ENCODE data around the gene BRD9.
"Not testable (repeated sequence)": the region's sequence is repeated elsewhere in the genome, so short reads cannot be mapped to it uniquely, and the experiment has no call there.

The BRD9 gene

DNA sequence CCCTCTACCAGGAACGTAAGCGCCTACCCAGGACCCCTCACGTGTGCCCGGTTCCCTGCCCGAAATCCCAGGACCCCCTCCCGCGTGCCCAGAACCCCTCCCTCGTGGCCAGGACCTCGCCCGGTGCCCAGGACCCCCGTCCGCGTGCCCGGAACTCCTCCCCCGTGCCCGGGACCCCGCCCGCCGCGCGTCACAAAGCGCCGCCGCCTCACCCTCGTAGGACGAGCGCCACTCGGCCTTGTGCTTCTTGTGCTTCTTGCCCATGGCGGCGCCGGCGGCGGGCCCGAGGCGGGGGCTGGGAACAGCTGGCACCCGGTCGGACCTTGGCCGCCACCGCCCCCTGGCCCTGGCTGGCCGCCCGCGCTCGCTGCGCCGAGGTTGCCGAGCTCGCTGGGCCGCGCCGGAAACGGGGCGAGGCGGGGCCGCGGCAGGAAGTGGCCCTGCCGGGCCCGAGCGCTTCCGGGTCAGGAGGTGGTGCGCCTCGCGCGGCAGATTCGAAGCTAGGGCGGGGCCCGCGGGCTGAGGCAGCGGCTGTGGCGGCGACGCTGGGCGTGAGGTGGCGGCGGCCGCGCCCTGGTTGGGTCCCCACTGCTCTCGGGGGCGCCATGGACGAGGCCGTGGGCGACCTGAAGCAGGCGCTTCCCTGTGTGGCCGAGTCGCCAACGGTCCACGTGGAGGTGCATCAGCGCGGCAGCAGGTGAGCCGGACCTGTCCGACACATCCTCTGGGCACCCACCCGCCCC lies at the start of gene BRD9, which contains the start of gene TRIP13:
BRD9 (minus strand) TSS at position 408 of the 743 bp plus-strand sequence; CDS start at position 264, 144 bp downstream.
TRIP13 (plus strand) TSS at position 491 of the 743 bp plus-strand sequence; CDS start at position 606, 115 bp downstream.
- DNase-seq = peak; percentile 74

DNA sequence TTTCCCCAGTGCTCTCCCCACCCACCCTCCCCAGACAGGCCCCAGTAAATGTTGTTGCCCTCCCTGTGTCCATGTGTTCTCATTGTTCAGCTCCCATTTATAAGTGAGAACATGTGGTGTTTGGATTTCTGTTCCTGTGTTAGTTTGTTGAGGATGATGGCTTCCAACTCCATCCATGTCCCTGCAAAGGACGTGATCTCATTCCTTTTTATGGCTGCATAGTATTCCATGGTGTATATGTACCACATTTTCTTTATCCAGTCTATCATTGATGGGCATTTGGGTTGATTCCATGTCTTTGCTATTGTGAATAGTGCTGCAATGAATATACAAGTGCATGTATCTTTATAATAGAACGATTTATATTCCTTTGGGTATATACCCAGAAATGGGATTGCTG lies 48.1 kb upstream of the BRD9 start:
- DNase-seq = not testable (repeated sequence)

DNA sequence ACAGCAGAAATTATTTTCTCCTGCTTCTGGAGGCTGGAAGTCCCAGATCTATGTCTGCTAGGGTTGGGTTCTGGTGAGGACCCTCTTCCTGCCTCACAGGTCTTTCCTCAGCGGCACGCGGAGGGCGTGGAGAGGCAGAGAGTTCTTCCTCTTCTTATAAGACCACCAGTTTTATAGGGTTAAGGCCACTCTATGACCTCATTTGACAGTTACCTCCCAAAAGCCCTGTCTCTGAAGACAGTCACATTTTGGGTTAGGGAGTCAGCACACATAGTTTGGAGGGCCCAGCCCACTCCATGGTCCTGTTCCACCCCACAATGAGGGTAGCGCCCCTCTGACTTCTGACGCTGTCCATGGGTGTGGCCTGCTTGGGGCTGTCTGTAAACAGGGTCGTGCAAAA lies 46.8 kb upstream of the BRD9 start:
- DNase-seq = no peak

DNA sequence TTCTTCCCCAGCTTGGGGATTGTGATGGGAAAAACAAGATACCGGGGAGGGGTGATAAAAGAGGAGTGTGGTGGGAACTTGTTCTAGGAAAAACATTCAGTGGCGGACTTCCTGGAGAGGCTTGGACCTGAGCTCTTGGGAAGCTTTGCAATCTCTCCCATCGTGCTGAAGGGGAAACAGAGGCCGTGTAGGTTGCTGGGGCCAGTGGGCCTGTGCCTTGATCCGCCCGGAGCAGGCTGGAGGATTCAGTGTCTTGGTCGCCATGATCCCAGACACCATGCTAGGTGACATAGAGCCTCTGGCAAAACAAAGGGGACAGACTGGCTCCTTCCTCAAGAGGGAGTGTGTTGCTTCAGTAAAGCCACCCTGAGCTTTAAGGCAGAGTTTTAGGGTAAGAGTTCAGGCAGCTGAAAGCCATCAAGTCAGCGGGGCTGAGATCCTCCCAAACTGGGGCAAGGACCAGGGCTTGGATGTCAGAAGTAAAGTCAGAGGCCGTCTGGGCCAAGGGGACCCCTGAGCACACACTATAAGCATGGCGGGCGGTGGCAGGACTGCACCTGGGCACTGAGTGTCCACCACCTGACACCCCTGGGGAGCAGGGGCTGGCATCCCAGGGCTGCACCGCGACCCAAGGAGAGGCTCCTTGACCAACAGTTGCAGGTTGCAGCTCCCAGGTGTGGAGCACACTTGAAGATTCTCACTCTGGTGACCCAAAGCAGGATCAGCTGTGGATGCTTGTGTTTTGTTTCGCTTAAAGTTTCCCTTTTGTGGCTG lies 44.7 kb upstream of the BRD9 start:
- DNase-seq = no peak

DNA sequence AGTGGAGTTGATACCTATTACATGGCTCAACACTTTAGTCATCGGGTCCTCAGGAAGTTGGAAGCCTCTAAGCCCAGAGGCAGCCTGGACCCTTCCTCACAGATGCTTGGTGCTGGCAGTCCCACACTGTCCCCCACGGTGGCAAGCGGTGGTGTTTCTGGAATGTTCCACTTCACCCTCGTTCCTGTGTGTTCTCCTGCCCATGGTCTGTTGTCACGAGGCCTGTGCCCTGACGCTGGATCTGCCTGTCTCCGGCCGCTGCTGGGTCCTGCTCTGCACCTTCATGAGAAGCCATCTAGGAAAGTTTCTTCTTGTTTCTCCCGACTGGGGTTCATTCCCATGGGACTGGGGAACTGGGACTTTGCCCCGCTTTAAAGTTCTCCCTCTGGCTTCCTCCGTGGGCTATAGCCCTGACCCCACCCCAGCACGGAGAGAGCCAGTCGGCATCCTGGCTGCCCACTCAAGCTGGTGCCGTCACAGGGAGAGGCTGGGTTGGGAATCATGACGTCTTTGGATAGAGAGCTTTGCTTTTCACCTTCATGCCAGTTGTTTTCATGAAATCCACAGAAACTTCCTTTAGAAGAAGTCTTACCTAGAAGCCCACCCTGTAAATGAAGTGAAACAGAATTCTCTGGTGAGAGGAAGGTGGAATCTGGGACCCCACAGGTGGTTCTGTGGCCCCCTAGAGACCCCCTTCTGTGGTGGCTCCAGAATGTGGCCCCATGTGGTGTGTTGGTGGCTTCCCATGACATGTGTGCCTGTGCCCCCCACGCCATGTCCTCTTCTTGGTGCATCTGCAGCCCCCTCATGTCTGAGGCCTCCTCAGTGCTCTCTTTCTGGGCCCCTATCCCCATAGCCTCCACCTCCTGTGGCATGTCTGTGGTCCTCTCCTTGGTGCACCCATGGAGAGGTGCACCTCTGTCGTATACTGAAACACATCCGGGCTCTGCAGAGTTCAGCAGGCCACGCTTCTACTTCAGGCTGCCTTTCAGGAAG lies 43.8 kb upstream of the BRD9 start:
- no peak for DNase-seq

DNA sequence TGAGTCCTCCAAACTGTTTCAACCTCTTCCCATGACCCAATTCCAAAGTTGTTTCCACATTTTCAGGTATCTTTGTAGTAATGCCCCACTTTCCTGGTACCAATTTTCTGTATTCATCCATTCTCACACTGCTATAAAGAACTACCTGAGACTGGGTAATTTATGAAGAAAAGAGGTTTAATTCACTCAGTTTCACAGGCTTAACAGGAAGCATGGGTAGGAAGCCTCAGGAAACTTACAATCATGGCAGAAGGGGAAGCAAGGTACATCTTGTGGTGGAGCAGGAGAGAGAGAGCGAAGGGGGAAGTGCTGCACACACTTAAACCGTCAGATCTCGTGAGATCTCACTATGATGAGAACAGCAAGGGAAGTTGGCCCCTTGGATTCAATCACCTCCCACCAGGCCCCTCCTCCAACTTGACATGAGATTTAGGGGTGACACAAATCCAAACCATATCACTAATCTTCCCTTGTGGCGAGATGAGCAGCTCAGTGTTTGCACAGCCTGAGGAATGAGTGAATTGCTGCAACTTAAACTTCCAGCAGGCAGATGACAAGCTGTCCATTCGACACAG lies 43.0 kb upstream of the BRD9 start:
- no peak for DNase-seq

DNA sequence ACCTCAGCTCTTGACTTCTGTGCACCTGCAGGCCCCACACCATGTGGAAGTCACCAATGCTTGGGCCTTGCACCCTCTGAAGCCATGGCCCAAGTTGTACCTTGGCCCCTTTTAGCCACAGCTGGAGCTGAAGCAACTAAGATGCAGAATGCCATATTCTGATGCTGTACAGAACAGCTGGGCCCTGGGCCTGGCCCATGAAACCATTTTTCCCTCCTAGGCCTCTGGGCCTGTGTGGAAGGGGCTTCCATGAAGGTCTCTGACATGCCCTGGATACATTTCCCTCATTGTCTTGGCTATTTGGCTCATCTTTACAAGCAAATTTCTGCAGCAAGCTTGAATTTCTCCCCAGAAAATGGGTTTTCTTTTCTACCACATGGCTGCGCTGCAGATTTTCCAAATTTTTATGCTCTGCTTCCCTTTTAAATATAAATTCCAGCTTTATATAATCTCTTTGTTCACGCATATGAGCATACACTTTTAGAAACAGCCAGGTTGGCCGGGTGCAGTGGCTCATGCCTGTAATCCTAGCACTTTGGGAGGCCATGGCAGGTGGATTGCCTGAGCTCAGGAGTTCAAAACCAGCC lies 41.9 kb upstream of the BRD9 start:
- not testable (repeated sequence) for DNase-seq

DNA sequence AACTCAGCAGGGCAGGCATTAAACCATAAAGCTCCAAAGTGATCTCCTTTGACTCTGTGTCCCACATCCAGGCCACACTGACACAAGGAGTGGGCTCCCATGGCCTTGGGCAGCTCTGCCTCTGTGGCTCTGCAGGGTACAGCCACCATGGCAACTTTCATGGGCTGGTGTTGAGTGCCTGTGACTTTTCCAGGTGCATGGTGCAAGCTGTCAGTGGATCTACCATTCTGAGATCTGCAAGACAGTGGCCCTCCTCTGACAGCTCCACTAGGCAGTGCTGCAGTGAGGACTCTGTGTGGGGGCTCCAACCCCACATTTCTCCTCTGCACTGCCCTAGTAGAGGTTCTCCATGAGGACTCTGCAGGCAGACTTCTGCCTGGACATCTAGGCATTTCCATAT lies 41.4 kb upstream of the BRD9 start:
- DNase-seq = not testable (repeated sequence)

DNA sequence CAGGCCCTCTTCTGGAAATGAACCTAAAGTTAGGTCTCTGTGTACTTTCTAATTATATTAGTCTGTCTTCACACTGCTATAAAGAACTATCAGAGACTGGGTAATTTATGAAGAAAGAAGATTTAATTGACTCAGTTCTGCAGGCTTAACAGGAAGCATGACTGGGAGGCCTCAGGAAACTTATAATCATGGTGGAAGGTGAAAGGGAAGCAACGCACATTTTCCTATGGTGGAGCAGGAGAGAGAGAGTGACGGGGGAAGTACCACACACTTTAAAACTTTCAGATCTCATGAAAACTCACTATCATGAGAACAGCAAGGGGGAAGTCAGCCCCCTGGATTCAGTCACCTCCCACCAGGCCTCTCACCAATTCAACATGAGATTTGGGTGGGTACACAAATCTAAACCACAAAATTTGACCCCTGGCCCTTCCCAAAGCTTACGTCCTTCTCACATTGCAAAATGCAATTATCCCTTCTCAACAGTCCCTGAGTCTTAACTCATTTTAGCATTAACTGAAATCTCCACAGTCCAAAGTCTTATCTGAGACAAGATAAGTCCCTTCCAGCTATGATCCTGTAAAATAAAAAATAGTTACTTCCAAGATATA lies 40.8 kb upstream of the BRD9 start:
- no peak for DNase-seq

DNA sequence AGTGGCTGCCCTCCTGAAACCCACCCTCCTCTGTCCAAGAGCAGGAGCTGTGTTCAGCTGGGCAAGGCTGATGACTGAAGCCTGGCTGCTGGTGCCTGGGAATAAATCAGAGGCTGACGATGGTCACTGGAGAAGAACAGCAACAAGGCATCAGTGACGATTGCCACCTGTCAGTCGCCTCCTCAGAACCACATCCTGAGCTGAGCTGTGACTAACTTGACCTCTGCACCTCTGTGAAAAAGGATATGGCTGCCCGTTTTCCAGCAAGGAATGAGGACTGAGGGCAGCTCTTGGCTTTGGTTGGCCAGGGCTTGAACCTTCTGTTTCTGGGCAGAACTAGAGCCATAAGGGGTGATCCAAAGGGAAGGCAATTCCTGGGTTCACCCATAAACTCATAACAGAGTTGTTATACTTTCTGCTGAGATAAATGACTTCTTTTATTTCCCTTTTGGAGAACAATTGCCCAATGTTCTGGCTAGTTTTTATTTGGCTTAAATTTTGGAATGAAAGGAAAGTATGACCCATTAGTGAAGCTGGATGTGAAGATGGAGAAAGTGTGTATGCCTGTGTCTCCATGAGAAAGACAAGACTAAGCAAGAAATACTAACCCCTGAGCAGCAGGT lies 40.1 kb upstream of the BRD9 start:
- no peak for DNase-seq

DNA sequence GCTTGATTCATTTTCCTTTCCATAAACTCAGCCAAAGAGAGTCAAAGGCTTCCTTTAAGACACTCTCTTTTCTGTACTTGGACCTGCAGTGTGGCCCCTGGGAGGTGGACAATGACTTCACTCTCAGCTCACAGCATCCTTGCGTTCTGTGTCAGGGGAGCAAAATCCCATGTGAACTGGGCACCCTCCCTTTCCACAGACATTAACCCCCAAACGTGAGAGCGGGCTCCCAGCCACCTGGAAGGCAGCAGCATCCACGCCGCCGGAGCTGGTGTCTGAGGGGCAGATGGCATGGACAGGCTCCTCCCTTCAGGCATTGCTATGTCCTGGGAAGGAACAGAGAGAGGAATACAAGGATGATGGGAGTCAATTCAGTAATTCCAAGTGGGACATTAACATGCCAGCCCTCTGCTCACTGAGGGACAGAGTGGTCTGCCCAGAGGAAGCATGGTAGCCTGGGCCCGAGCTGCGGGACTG lies 39.6 kb upstream of the BRD9 start:
- no peak for DNase-seq

DNA sequence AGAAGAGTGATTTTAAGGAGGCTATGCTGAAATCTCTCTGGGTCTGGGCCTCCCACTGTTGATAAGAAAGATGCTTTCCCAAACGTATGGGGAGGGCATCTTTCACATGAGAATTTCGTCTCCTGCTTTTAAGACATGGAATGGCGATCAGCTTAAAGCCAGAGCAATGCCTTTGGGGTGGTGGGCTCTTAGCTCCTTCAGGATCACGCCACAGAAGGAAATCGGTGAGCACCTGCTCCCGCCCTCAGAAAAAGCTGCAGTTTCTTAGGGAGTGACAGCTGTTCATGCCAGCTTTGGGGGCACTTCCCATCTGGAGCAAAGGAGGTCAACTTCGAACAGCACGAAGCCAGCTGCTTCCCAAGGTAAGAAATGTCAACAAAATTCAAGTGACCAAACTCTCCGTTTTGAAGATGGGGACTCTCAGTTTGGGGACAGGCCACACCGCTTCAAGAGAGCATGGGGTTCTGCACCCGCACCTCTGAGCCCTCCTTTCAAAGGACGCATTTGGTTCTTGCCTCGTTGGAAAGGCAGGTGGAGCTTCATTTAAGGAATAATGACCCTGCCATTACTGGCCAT lies 39.1 kb upstream of the BRD9 start:
- DNase-seq = no peak

DNA sequence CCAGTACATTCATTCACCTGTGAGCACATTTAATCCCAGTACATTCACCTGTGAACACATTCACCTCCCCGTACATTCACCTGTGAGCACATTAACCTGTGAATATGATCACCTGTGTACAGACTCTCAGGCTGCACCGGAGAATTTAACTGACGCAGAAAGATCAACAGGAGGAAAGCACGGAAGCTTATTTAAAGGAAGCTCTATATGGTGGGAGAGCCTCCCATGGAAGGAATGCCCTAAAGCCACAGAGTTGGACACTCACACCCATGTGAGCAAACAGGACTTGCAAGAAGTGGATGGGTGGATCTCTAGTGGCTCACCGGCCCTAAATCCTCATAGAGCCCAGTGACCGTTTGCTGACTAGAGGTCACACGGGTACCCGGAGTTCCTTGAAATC lies 38.3 kb upstream of the BRD9 start:
- no peak for DNase-seq

DNA sequence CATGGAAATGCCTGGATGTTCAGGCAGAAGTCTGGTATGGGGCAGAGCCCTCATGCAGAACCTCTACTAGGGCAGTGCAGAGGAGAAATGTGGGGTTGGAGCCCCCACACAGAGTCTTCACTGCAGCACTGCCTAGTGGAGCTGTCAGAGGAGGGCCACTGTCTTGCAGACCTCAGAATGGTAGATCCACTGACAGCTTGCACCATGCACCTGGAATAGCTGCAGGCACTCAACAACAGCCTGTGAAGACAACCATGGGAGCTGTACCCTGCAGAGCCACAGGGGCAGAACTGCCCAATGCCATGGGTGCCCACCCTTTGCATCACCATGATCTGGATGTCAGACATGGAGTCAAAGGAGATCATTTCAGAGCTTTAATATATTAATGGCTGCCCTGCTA lies 37.0 kb upstream of the BRD9 start:
- DNase-seq = no peak

DNA sequence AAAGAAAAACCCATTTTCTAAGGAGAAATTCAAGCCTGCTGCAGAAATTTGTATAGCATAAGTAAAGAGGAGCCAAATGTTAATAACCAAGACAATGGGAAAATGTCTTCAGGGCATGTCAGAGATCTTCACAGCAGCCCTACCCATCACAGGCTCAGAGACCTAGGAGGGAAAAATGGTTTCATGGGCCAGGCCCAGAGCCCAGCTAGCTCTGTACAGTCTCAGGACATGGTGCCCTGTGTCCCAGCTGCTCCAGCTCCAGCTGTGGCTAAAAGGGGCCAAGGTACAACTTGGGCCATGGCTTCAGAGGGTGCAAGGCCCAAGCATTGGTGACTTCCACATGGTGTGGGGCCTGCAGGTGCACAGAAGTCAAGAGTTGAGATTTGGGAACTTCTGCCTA lies 36.6 kb upstream of the BRD9 start:
- DNase-seq = not testable (repeated sequence)

DNA sequence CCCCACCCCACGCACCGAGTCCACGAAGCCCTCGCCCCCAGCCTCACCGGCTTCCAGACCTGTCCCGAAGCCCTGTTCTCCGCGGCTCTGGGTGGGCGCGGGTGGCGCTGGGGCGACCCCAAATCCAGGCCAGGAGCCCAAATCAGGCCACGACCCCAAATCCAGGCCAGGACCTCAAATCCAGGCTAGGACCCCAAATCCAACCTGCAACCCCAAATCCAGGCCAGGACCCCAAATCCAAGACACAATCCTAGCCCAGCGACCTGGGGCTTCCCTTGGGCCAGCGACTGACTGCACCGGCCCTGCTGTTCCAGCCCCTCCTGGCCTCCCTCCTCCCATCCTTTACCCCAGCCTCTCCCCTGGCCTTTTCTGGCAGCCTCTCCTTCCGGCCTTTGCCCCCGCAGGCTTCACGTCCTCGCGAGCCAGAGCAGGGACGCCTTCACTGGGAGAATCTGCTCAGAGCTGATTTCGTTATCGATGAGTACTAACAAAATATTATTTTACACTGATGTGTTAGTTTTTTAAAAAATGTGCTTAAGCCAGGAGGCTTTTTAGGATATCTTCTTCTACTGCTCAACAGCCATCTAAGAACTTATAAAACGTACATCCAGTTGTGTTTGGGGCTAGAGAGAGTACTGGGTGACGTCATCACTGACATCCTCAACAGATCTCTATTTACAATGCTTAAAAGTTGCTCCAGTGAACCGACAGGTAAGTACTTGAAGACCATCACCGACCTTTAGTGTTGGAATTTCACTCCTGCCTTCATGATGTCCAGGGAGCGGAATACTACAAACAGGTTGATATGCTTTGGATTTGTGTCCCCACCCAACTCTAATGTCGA lies 34.8 kb upstream of the BRD9 start:
- no peak for DNase-seq

DNA sequence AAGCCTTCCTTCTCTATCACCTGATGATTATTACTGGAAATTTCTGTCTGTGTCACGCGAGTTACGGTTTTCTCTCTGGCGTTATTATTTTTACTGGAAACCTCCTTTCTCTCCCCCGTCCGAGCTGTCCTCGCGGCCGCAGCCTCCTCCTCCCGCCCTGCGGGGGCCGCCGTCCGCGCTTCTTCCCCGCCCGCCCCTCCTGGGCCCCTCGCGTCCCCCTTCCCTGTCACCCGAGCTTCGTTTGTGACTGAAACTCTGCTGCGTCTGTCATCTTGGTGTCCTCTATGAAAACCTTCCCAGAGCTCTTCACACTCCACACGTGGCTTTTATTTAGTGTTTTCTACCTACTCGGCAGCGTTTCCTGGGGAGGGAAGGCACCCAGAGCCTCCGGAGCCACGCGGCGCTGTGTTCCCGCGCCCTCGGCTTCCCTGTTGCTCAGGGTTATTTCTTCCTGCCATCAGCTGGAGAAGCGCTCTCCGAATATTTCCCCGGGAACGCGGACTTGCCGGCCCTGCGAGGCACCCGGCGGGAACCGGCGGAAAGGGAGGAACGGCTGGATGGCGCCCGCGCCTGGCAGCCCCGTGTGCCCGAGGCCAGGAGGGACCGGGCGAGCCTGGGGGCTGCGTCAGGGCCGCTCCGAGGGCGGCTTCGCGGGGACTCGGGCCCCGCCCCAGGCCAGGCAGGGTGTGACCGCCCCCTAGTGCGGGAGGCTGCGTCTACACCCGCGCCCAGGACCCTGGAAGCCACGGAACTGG lies 34.0 kb upstream of the BRD9 start:
- no peak for DNase-seq

DNA sequence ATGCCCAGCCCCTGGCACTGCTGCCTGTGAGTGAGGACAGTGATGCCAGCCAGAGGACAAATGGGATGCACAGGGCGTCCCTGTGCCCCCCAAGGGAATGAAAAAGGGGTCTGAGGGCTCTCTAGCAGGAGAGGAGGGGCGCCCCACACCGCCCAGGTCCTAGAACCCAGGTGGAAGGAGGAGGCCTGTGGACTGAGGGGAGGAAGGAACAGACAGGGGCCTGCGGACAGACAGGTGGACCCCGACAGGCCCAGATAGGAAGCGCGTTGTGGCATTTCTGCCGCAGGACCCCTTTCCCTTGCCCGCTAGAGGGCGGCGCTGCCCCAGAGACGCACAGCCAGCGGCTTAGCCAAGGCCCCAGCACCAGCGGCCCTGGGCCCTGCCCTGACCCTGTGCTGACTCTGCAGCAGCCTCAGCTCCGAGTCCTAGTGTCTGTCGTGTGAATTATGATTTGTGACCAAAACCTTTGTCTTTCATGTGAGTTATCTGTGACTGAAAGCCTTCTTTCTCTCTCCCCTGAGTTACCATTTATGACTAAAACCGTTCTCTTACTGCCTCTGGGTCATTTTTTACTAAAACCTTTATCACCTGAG lies 30.8 kb upstream of the BRD9 start:
- peak; percentile 65 for DNase-seq

Data from COR-L47 (cell line).